ENCODE results near the gene YARS1. TPM values are rescaled to one million over a fixed set of nuclear protein-coding genes. Genes with fewer than 3 reads are reported as not detected.

Gene YARS1
- total RNA-seq, 1 donor, result 199 TPM

GRCh38 chr1:32766328-32766972 lies 50.7 kb downstream of the YARS1 start:
- no peak for DNase-seq (ENCODE audit: insufficient read length, low spot score, missing footprints)
- Histone ChIP-seq H3K4me2 (ENCODE audit: insufficient read depth, low read length) (no peak overlapping the region), H3K27me3 (ENCODE audit: insufficient read depth, low read length) (no peaks in the 10 kb centered on the region), H3K9me3 (ENCODE audit: low read depth, low read length) (no peaks in the 10 kb centered on the region), H3K79me2 (ENCODE audit: insufficient read depth, low read length) (no peaks in the 10 kb centered on the region), H3K36me3 (ENCODE audit: insufficient read depth, low read length) (no peaks in the 10 kb centered on the region), H3K4me1 (ENCODE audit: insufficient read depth, low read length) (peaks cover 5% of the 10 kb centered on the region), H2AFZ (ENCODE audit: low read length) (no peak overlapping the region), H3K4me3 (ENCODE audit: insufficient read depth, low read length) (no peak overlapping the region), H4K20me1 (ENCODE audit: insufficient read depth, low read length) (no peaks in the 10 kb centered on the region), H3K27ac (ENCODE audit: low read depth, low read length) (no peak overlapping the region)
- TF ChIP-seq CTCF (IDR thresholded peaks at IDR 0.05; ENCODE audit: extremely low read depth, low read depth, low read length), result no peak

DNA sequence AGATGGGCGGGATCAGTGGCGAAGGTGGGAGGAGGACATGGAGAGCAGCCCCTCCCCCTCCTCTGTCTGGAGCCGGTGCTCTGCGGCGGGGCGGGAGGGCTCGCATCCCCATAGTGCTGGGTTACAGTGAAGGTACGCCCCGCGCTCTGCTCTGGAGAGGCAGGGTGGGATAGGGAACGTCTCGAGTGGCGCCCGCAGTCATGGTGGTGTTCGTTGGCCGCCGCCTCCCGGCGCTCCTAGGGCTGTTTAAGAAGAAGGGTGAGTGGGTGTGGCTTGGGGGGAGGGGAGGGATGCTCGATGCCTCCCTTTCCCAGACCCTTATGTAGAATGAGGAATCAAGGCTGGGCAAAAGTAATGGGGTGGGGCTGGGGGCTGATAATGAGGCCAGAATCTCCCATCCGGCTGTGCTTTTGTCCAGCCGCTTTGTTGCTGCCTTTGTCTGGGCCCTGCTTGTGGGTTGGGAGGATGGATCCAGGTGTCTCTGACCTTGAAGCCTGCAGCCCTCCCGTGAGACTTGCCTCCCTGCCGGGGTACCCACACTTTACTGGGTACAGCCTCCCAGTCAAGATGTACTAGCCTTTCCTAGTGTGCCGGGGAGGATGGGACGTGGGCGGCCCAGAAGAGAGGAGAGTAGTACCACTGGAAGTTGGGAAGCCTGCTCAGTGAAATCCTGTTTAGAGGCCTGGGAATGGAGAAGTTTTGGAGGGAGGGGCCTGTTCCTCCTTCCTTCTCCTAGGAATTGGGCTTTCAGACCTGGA lies 51.4 kb downstream of the YARS1 start:
- Histone ChIP-seq H3K79me2 (ENCODE audit: insufficient read depth, low read length) (no peaks in the 10 kb centered on the region), H2AFZ (ENCODE audit: low read length) (no peak overlapping the region), H4K20me1 (ENCODE audit: insufficient read depth, low read length) (peaks cover 3% of the 10 kb centered on the region), H3K36me3 (ENCODE audit: insufficient read depth, low read length) (no peaks in the 10 kb centered on the region), H3K9me3 (ENCODE audit: low read depth, low read length) (no peaks in the 10 kb centered on the region), H3K27ac (ENCODE audit: low read depth, low read length) (no peak overlapping the region), H3K4me1 (ENCODE audit: insufficient read depth, low read length) (peaks cover 10% of the 10 kb centered on the region), H3K4me2 (ENCODE audit: insufficient read depth, low read length) (no peak overlapping the region), H3K27me3 (ENCODE audit: insufficient read depth, low read length) (no peaks in the 10 kb centered on the region), H3K4me3 (ENCODE audit: insufficient read depth, low read length) (no peak overlapping the region)
- TF ChIP-seq CTCF (IDR thresholded peaks at IDR 0.05; ENCODE audit: extremely low read depth, low read depth, low read length), result no peak
- DNase-seq (ENCODE audit: insufficient read length, low spot score, missing footprints), result no peak

DNA sequence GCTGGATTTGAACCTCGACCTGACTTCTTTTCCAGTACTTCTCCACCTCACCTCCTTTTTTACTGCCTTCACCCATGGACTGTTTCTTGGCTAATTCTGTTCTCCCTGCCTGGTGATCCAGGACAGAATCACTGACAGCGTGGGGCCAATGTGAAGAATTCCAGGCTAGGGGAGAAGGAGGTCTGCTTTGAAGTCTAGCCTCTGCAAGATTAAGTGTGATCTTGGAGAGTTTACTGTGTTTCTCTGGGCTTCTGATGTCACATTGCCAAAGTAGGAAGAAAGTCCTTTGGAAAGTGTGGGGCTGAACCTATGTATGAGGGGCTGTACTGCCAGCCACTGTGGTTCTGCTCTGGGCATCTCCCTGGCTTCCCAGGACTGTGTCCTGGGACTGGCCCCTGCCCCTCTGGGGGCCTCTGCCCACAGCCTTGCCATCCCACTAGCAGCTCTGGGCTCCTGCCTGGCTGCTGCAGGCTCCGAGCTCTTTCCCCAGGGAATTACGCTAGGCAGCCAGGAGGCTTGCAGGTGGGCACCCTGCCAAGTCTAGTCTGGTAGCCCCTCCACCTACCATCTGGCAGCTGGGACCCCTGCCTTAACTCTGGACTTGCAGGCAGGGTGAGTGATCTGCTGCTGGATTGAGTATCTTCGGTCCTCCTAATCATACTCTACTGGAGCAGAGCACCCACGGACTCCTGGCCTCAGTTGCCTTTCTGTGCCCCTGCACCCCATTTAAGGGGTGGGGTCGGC lies 52.2 kb downstream of the YARS1 start:
- Histone ChIP-seq H3K79me2 (ENCODE audit: insufficient read depth, low read length) (no peaks in the 10 kb centered on the region), H3K9me3 (ENCODE audit: low read depth, low read length) (no peaks in the 10 kb centered on the region), H3K27ac (ENCODE audit: low read depth, low read length) (no peak overlapping the region), H3K4me2 (ENCODE audit: insufficient read depth, low read length) (no peak overlapping the region), H3K27me3 (ENCODE audit: insufficient read depth, low read length) (no peaks in the 10 kb centered on the region), H3K4me3 (ENCODE audit: insufficient read depth, low read length) (no peak overlapping the region), H2AFZ (ENCODE audit: low read length) (no peak overlapping the region), H3K4me1 (ENCODE audit: insufficient read depth, low read length) (peaks cover 10% of the 10 kb centered on the region), H4K20me1 (ENCODE audit: insufficient read depth, low read length) (peaks cover 3% of the 10 kb centered on the region), H3K36me3 (ENCODE audit: insufficient read depth, low read length) (no peaks in the 10 kb centered on the region)
- TF ChIP-seq CTCF (IDR thresholded peaks at IDR 0.05; ENCODE audit: extremely low read depth, low read depth, low read length), result no peak
- no peak for DNase-seq (ENCODE audit: insufficient read length, low spot score, missing footprints)

GRCh38 chr1:32763221-32763620 lies 53.9 kb downstream of the YARS1 start:
- no peaks in the 10 kb centered on the region for H3K36me3 ChIP-seq (ENCODE audit: insufficient read depth, low read length)
- H2AFZ ChIP-seq (ENCODE audit: low read length), result no peak overlapping the region
- H3K27me3 ChIP-seq (ENCODE audit: insufficient read depth, low read length), result no peaks in the 10 kb centered on the region
- H3K4me1 ChIP-seq (ENCODE audit: insufficient read depth, low read length), result peaks cover 10% of the 10 kb centered on the region
- H3K79me2 ChIP-seq (ENCODE audit: insufficient read depth, low read length), result no peaks in the 10 kb centered on the region
- H3K4me3 ChIP-seq (ENCODE audit: insufficient read depth, low read length), result no peak overlapping the region
- H3K4me2 ChIP-seq (ENCODE audit: insufficient read depth, low read length), result no peak overlapping the region
- H3K9me3 ChIP-seq (ENCODE audit: low read depth, low read length), result no peaks in the 10 kb centered on the region
- no peak for TF ChIP-seq CTCF (IDR thresholded peaks at IDR 0.05; ENCODE audit: extremely low read depth, low read depth, low read length)
- no peak overlapping the region for H3K27ac ChIP-seq (ENCODE audit: low read depth, low read length)
- DNase-seq (ENCODE audit: insufficient read length, low spot score, missing footprints), result no peak
- H4K20me1 ChIP-seq (ENCODE audit: insufficient read depth, low read length), result peaks cover 3% of the 10 kb centered on the region

All from osteoblast (primary cell).